GM18508 (cell line): ENCODE data around the gene WNT11.

Experiments
- ATAC-seq: cut with Tn5 transposase; IDR thresholded peaks from one replicate; pipeline ENCODE4 v1.9.1; 2021; ENCODE audit warnings: moderate number of reproducible peaks; ENCODE audit not compliant: insufficient read depth, unreplicated experiment

WNT11 gene

GRCh38 chr11:76206327-76207081 lies at the start of gene WNT11:
TSS of gene WNT11 (minus strand) at chr11:76206502. CDS start at chr11:76206407, 95 bp downstream.
- no peak for ATAC-seq

DNA sequence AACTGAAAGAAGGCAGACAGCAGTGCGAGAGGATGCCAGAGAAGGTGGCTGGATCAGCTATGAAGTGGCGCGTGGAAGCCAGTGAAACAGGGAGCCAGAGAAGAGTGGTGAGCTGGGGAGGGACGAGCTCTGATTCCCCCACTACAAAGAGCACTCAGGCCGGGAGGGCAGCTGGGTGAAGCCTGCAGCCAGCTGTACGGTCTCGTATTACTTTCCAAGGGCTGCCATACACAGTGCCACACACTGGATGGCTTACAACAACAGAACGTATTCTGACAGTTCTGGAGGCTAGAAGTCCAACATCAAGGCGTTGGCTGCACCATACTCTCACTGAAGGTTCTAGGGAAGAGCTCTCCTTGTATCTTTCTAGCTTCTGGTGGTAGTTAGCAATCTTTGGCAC lies 47.1 kb upstream of the WNT11 start:
- ATAC-seq: no peak

DNA sequence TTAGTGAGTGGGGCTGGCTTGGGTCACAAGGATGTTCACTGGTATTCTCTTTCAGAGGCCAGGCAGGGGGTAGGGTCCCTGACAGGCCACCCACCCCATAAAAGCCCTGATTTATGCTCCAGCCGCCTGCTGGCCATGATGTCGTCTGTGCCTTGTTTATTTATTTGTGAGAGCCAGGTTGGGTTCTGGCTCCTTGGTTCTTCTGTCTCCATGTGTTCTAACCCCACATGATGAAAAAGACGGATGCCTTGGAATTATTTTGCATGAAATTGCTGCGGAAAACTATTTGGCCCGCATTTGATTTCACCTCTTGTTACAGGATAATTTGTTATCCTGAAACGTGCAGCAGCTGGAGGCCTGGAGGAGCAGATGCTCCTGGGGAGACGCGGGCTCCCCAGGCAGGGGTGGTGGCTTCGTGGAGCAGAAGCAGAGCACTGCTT lies 46.3 kb upstream of the WNT11 start:
- ATAC-seq: no peak

DNA sequence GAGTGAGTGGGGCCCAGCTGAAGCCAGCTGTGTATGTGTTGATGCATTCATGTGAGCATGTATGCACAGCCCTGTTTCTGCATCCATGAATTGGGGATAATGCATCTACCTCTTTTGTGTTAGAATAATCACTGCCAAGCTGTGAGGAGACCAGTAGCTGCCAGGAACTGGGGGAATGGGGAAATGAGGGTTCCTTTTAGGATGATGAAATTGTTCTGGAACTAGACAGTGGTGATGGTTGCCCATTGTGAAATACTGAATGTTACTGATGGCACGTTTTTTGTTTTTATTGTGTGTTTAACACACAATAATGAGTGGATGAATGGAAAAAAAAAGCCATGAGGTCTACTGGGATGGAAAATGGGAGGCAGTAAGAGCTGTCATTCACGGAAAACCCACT lies 45.3 kb upstream of the WNT11 start:
- ATAC-seq: no peak

DNA sequence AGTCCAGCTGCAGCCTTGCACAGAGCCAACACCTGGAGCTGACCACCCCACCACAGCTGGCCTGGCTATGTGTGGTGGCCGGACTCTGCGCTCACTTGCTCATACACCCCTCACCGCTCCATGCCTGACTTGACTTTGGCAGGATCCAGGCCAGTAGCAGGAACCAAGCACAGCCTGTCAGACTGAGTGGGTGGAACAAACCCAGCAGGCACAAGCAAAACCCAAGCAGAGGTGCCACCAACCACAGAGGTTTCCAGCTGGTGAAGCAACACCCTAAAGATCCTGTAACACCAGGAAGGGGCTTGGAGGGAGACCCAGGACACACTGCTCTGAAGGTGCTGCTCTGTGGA lies 44.9 kb upstream of the WNT11 start:
- no peak for ATAC-seq

DNA sequence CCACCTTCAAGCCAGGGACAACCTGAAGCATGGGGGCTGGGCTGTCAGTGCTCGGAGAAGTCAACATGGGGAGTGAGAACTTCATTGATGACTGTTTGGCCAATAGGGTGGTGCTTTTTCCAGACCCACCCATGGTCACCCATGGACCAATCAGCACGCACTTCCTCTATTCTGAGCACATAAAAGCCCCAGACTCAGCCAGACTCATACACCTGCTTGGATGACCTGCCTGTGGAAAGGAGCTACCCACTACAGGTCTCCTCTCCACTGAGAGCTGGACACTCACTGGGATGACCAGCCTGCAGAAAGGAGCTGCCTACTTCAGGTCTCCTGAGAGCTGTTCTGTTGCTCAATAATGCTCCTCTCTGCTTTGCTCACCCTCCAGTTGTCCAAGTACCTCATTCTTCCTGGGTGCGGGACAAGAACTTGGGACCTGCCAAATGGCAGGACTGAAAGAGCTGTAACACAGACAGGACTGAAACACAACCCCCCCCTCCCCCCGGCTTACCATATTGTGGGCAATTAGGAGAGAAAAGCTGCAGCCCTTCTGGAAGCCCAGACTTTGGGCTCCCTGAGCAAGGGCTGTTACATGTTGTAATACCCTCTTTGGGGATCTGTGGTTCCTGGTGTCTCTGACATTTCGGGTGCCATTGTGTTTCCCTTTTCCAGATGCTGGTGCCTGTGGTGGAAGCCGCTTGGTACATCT lies 44.4 kb upstream of the WNT11 start:
- no peak for ATAC-seq

DNA sequence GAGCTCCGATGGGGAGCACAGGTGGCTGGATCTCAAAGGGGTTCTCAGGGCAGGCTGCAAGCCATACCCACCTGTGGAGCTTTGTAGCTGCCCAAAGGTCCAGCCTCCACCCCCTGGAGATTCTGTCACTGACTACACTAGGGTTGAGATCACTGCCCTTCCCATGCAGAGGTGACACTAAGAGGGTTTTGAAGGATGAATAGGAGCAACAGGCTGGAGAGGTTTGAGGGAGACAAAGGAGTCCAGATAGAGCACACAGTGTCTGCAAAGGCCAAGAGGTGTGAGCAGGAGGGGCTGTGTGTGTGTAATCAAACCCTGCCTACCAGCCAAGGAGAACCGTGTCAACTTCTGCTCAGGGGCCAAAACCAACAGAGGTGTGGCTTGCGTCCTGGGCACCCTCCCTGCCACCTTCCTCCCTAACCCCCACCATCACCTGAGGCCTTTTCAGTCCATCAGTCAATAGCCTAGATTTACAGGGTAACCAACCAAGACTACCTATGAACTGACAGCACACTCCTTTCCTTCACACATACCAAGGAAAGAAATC lies 43.0 kb upstream of the WNT11 start:
- no peak for ATAC-seq

- ATAC-seq: no peak
Observed at GRCh38 chr11:76248210-76248609, 41.9 kb upstream of the WNT11 start.

- ATAC-seq: no peak
Observed at GRCh38 chr11:76247091-76247490, 40.8 kb upstream of the WNT11 start.

- no peak for ATAC-seq
Observed at GRCh38 chr11:76246271-76246933, 40.1 kb upstream of the WNT11 start.

DNA sequence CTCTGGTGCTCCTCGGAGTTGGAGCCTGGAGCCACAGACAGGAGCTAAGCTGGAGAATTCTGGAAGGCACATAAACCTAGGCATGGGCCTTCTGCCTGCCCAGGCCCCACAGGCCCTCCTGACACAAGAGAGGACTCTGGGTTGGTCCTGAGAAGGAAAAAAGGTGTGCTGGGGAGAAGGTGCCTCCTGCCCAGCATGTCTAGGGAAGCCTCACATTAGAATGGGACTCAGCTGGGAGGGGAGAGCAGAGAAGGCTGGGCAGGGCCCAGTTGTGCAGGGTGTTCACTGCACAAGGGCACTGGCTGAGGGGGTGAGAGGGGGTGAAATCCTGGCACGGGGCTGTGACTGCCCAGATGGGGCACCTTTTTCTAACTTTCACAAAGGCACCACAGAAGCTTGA lies 39.4 kb upstream of the WNT11 start:
- no peak for ATAC-seq

DNA sequence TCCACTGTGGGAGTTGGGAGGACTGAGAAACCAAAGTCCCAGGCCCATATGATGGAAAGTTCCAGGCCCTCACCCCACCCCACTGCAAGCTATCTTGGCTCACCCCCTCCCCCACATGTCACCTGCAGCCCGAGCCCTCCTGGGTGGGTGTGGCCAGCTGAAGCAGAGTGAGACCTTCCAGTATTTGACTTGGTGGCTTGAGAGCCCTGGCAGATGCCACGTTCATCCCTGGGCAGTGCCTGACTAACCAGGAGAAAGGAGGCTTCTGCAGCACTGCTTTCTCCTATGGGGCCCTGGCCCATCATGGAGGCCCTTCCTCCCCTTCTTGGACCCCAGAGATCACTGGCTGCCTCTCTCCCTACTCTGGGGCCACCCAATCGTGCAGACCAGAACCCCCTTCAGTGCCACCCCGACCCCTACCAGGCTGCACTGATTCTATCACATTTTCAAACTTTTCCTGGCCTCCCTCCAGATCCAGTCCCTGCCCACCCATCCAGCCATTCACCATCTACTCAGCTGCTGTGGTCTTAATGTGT lies 38.1 kb upstream of the WNT11 start:
- no peak for ATAC-seq

- no peak for ATAC-seq
Observed at GRCh38 chr11:76243957-76244285, 37.6 kb upstream of the WNT11 start.

DNA sequence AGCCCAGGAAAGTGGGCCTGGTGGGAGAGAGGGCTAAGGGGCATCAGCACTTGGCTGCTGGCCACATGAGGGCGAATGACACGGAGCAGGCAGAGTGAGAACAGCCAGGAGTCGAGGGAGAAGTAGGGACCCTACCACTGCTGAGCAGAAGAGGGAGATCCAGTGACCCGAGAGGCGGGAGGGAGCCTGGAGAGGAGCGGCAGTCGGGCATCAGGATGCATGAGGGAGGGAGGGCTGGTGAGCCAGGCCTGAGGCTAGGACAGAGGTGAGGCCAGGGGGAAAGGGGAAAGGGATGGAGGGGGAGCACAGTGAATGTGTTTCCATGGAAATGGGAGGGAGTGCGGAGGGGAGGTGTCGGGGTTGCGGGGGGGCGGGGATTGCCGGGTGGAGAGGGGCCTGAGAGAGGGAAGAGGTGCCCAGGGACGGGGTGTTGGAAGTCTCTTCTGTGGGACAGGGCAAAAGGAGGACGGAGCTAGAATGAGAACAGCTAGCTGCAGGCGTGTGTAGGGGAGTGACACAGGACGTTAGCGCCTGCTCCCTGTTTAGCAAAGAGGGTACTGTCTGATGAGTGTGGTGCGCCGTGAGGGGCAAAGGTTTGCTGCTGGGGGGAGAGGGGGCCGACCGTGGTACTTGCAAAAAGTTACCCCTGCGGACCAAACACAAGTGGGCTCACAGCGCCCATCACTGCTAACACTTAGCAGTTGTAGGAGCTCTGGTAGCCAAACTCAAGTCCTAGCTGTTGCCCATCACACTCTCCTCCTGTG lies 37.1 kb upstream of the WNT11 start:
- no peak for ATAC-seq

DNA sequence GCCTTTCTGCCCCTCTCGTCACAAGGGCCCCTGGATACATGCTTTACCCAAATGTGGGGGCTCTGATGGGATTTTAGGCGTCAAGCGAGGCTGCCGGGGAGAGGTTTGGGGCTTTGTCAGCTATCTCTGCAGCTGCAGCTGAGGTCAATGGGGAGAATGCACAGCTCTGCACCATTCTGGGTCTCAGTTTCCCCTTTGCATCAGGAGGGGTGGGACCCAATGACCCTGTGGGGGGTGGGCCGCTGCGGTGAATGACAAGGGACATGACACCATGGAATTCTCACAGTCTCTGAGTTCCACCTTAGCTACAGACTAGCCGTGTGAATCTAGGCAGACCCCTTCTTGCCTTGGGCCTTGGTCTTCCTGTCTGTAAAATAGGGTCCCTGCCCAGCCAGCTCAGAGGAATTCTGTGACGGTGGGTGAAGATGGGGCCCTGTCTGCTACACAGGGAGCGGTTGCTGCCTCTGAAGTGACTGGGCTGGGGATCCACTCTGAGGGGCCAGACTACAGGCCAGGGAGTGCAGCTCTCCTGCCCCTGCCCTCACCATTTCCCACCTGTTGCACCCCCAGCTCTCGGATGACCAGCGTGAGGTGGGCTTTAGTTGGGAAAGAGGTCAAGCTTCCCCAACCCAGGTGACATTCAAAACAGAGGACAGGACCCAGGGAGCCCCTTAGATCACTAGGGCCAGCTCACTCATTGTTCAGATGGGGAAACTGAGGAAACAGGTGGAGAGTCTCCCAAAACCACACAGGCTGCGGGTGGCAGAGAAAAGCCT lies 35.9 kb upstream of the WNT11 start:
- ATAC-seq: no peak

GRCh38 chr11:76241243-76242000 lies 35.1 kb upstream of the WNT11 start:
- ATAC-seq: no peak

GRCh38 chr11:76240666-76241065 lies 34.4 kb upstream of the WNT11 start:
- no peak for ATAC-seq

DNA sequence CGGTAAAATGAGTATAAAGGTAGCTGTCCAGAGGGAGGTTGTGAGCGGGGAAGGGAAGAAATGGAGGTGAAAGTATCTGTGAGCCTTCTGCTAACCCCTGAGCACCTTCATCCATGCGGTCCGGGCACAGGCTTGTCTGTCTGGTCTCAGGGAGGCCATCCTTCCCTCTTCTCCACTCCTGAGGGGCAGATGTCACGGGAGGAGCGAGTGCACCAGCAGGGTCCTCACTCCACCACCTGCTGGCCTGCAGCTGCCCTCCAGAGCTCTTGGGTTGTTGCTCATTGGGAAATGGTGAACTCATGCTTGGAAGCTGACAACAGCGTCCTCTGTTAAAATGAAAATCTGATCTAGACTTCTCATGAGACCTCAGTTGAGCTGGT lies 33.8 kb upstream of the WNT11 start:
- no peak for ATAC-seq
